HCT116 (cell line): Measurements from ENCODE around the gene TRAF3.

Experiments
- EZH2 ChIP-seq: fragments of 200-600 bp; sonication (generic); IDR thresholded peaks from 2 replicates; pipeline ENCODE4 v1.6.1; 2017; ENCODE audit warnings: antibody characterized with exemption, mixed run types
- EZH2phosphoT487 ChIP-seq: fragments of 200-600 bp; IDR thresholded peaks from 2 replicates; pipeline ENCODE4 v1.6.1; 2018; ENCODE audit warnings: antibody characterized with exemption, borderline replicate concordance
- POLR2A ChIP-seq: IDR thresholded peaks from 2 replicates; pipeline ENCODE4 v1.7.0; 2011; ENCODE audit warnings: borderline replicate concordance; ENCODE audit not compliant: insufficient read depth, insufficient read length; ENCODE audit errors: extremely low read depth
- POLR2AphosphoS5 ChIP-seq: IDR thresholded peaks from 2 replicates; pipeline ENCODE4 v1.6.1; 2011; ENCODE audit warnings: mild to moderate bottlenecking, low read depth, low read length, moderate library complexity
- TF ChIP-seq, protein P1 (sequence below), 3 experiments: fragments of 200-600 bp in 1 of 3; sonication (generic) in 1 of 3; IDR thresholded peaks in 2 of 3; conservative IDR thresholded peaks in 1 of 3; 2 replicates each; pipeline ENCODE4 v1.5.1; 2012 to 2017; ENCODE audit warnings: low read depth in 2 of 3, low read length in 2 of 3, antibody characterized with exemption in 1 of 3, borderline replicate concordance in 1 of 3, control low read depth in 1 of 3, mild to moderate bottlenecking in 1 of 3, mixed read lengths in 1 of 3, mixed run types in 1 of 3, moderate library complexity in 1 of 3; ENCODE audit not compliant: insufficient read depth in 1 of 3
- TF ChIP-seq, protein P2 (sequence below): IDR thresholded peaks from 2 replicates; pipeline ENCODE4 v1.6.1; 2012; ENCODE audit warnings: low read depth
- TF ChIP-seq, protein P3 (sequence below): IDR thresholded peaks from 2 replicates; pipeline ENCODE4 v1.6.1; 2012

DNA sequence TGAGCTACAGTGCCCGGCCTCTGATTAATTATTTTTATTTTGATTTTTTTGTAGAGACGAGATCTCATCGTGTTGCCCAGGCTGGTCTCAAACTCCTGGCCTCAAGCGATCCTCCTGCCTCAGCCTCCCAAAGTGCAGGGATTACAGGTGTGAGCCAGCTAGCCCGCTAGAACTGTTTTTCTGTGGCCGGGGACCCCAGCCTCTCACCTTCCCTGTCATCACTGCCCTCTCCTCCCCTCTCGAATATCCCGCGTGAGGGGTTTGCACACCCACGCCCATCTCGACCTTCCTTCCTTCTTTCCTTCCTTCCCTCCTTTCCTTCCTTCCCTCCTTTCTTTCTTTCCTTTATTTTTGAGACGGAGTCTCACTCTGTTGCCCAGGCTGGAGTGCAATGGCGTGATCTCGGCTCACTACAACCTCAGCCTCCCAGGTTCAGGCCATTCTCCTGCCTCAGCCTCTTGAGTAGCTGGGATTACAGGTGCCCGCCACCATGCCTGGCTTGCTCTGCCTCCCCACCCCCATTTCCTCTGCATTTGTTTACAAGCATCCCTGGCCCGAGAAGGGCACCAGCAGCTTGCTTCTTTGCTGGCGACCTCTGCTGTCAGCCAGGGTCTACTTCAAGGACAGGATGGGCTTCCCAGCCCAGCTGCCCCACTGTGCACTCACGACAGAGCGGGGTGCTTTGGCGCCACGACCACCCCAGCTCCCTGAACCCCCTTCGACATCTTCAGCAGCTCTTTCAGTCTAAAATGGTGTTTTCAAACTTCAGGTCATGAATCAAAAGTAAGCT is 4.3 kb upstream of the TRAF3 start:
- TF ChIP-seq EZH2phosphoT487 (no peak), EZH2 (no peak), POLR2AphosphoS5 (no peak), POLR2A (no peak)
- TF ChIP-seq, protein P1, sequence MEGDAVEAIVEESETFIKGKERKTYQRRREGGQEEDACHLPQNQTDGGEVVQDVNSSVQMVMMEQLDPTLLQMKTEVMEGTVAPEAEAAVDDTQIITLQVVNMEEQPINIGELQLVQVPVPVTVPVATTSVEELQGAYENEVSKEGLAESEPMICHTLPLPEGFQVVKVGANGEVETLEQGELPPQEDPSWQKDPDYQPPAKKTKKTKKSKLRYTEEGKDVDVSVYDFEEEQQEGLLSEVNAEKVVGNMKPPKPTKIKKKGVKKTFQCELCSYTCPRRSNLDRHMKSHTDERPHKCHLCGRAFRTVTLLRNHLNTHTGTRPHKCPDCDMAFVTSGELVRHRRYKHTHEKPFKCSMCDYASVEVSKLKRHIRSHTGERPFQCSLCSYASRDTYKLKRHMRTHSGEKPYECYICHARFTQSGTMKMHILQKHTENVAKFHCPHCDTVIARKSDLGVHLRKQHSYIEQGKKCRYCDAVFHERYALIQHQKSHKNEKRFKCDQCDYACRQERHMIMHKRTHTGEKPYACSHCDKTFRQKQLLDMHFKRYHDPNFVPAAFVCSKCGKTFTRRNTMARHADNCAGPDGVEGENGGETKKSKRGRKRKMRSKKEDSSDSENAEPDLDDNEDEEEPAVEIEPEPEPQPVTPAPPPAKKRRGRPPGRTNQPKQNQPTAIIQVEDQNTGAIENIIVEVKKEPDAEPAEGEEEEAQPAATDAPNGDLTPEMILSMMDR (IDR thresholded peaks at IDR 0.05 in 2 of 3, conservative IDR thresholded peaks at IDR 0.05 in 1 of 3; ENCODE audit: borderline replicate concordance in 1 of 3, insufficient read depth in 1 of 3, low read depth in 2 of 3, low read length in 2 of 3): peak; percentile 26 to 42 (median 38); a peak in 4 of 6 replicates
- TF ChIP-seq, protein P2, sequence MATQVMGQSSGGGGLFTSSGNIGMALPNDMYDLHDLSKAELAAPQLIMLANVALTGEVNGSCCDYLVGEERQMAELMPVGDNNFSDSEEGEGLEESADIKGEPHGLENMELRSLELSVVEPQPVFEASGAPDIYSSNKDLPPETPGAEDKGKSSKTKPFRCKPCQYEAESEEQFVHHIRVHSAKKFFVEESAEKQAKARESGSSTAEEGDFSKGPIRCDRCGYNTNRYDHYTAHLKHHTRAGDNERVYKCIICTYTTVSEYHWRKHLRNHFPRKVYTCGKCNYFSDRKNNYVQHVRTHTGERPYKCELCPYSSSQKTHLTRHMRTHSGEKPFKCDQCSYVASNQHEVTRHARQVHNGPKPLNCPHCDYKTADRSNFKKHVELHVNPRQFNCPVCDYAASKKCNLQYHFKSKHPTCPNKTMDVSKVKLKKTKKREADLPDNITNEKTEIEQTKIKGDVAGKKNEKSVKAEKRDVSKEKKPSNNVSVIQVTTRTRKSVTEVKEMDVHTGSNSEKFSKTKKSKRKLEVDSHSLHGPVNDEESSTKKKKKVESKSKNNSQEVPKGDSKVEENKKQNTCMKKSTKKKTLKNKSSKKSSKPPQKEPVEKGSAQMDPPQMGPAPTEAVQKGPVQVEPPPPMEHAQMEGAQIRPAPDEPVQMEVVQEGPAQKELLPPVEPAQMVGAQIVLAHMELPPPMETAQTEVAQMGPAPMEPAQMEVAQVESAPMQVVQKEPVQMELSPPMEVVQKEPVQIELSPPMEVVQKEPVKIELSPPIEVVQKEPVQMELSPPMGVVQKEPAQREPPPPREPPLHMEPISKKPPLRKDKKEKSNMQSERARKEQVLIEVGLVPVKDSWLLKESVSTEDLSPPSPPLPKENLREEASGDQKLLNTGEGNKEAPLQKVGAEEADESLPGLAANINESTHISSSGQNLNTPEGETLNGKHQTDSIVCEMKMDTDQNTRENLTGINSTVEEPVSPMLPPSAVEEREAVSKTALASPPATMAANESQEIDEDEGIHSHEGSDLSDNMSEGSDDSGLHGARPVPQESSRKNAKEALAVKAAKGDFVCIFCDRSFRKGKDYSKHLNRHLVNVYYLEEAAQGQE: no peak
- TF ChIP-seq, protein P3, sequence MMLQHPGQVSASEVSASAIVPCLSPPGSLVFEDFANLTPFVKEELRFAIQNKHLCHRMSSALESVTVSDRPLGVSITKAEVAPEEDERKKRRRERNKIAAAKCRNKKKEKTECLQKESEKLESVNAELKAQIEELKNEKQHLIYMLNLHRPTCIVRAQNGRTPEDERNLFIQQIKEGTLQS: no peak
